GM23248 (cell line): ENCODE data around the gene KDELR1. TPM values are rescaled to one million over a fixed set of nuclear protein-coding genes. Genes with fewer than 3 reads are reported as not detected.

Experiments used
- DNase-seq: peaks from one replicate; pipeline ENCODE4 v3.0.0-alpha.2; 2015
- H2AFZ ChIP-seq: fragments of 200-600 bp; sonication (generic); 2 replicates; pipeline ENCODE4 v1.6.1; 2016; ENCODE audit warnings: antibody characterized with exemption
- H3F3A ChIP-seq: fragments of 200-600 bp; sonication (generic); 2 replicates; pipeline ENCODE4 v1.6.1; 2016; ENCODE audit warnings: mild to moderate bottlenecking, antibody characterized with exemption, mixed run types; ENCODE audit not compliant: insufficient read depth
- H3K27ac ChIP-seq: fragments of 200-600 bp; sonication (generic); 2 replicates; pipeline ENCODE4 v1.5.1; 2016; ENCODE audit warnings: mild to moderate bottlenecking
- H3K27me3 ChIP-seq: fragments of 200-600 bp; sonication (generic); replicated peaks from 2 replicates; pipeline ENCODE4 v1.6.1; 2016; ENCODE audit warnings: mild to moderate bottlenecking; ENCODE audit not compliant: insufficient read depth
- H3K36me3 ChIP-seq: fragments of 200-600 bp; sonication (generic); 2 replicates; pipeline ENCODE4 v1.6.1; 2016; ENCODE audit warnings: low read depth, mild to moderate bottlenecking
- H3K4me1 ChIP-seq: fragments of 200-600 bp; sonication (generic); 2 replicates; pipeline ENCODE4 v1.6.1; 2016; ENCODE audit warnings: mild to moderate bottlenecking; ENCODE audit not compliant: insufficient read depth
- H3K4me2 ChIP-seq: fragments of 200-600 bp; sonication (generic); one replicate; pipeline ENCODE4 v1.6.1; 2016; ENCODE audit warnings: mild to moderate bottlenecking; ENCODE audit not compliant: unreplicated experiment
- H3K4me3 ChIP-seq: fragments of 200-600 bp; sonication (generic); 2 replicates; pipeline ENCODE4 v1.5.1; 2016; ENCODE audit warnings: mild to moderate bottlenecking
- H3K79me2 ChIP-seq: fragments of 200-600 bp; sonication (generic); 2 replicates; pipeline ENCODE4 v1.6.1; 2016; ENCODE audit warnings: mild to moderate bottlenecking; ENCODE audit not compliant: insufficient read depth
- H3K9ac ChIP-seq: fragments of 200-600 bp; sonication (generic); 2 replicates; pipeline ENCODE4 v1.6.1; 2016; ENCODE audit warnings: mild to moderate bottlenecking
- H3K9me2 ChIP-seq: fragments of 200-600 bp; sonication (generic); 2 replicates; pipeline ENCODE4 v1.6.1; 2016; ENCODE audit warnings: mixed run types, mild to moderate bottlenecking, moderate library complexity; ENCODE audit not compliant: insufficient read depth
- H3K9me3 ChIP-seq: fragments of 200-600 bp; sonication (generic); one replicate; pipeline ENCODE4 v1.6.1; 2017; ENCODE audit warnings: low read depth
- H4K20me1 ChIP-seq: fragments of 200-600 bp; sonication (generic); 2 replicates; pipeline ENCODE4 v1.6.0; 2016; ENCODE audit not compliant: insufficient read depth
- EZH2 ChIP-seq: fragments of 200-600 bp; sonication (generic); IDR thresholded peaks from 2 replicates; pipeline ENCODE4 v1.6.1; 2018; ENCODE audit warnings: antibody characterized with exemption, mild to moderate bottlenecking; ENCODE audit not compliant: insufficient read depth, poor library complexity, severe bottlenecking
- EZH2phosphoT487 ChIP-seq: fragments of 200-600 bp; sonication (generic); IDR thresholded peaks from 2 replicates; pipeline ENCODE4 v1.6.1; 2018; ENCODE audit warnings: antibody characterized with exemption, moderate library complexity, mild to moderate bottlenecking, low read depth; ENCODE audit not compliant: insufficient read depth
- WGBS, 2 experiments: methylation state at CpG; one replicate each; pipeline ENCODE4 v1.1.6; 2015 to 2017; ENCODE audit warnings: low lambda C conversion rate in 2 of 2, low coverage in 1 of 2; ENCODE audit errors: missing lambda C conversion rate in 2 of 2; 5-methylcytosine and 5-hydroxymethylcytosine counted together
- in situ Hi-C: fragments of 300-500 bp; cut with MboI; formaldehyde crosslinking; loops from 2 replicates; pipeline ENCODE4 v1.15.0; 2020
- polyA plus RNA-seq: library from polyadenylated mRNA; unstranded; fragments of >200 nt; fragmentation: Nextera tagmentation; extraction: Ambion mirVana; gene quantifications from 2 replicates; pipeline ENCODE4 v1.2.1, GENCODE V29; 2016
- total RNA-seq: library from RNA; depleted of rRNA; stranded (reverse); fragments of >200 nt; shearing (Covaris generic); gene quantifications from 2 replicates; pipeline ENCODE4 v1.2.3, GENCODE V29; 2014

Gene KDELR1
- total and polyA plus RNA-seq, 2 experiments from 2014 or later = 170 to 231 TPM

DNA sequence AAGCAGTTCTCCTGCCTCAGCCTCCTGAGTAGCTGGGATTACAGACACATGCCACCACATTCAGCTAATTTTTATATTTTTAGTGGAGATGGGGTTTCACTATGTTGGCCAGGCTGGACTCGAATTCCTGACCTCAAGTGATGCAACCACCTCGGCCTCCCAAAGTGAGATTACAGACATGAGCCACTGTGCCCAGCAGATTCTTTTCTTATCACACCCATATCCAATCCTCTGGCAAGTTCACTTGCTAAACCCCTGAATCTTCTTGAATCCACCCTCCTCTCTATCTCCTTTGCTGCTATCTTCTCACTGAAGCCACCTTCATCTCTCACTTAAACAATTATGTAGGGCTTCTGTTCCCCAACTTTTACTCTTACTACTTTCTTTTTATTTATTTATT, 45.2 kb downstream of the KDELR1 start:
- H4K20me1 ChIP-seq = no peaks in the 10 kb centered on the region
- no peaks in the 10 kb centered on the region for H3F3A ChIP-seq
- no peaks in the 10 kb centered on the region for H3K27me3 ChIP-seq
- TF ChIP-seq EZH2phosphoT487 (no peak), EZH2 (no peak)
- H3K27ac ChIP-seq = no peak overlapping the region
- no peaks in the 10 kb centered on the region for H3K4me1 ChIP-seq
- no peak overlapping the region for H3K4me2 ChIP-seq
- no peaks in the 10 kb centered on the region for H3K9me3 ChIP-seq
- H3K9ac ChIP-seq = no peak overlapping the region
- WGBS, 2 experiments = 90 to 98% methylated on average over 2 of the region's 2 CpGs
- H3K4me3 ChIP-seq = no peak overlapping the region
- H3K79me2 ChIP-seq = no peaks in the 10 kb centered on the region
- H3K36me3 ChIP-seq = no peaks in the 10 kb centered on the region
- in situ Hi-C loops = no loop called here
- H3K9me2 ChIP-seq = no peaks in the 10 kb centered on the region
- no peak overlapping the region for H2AFZ ChIP-seq
- no peak for DNase-seq

DNA sequence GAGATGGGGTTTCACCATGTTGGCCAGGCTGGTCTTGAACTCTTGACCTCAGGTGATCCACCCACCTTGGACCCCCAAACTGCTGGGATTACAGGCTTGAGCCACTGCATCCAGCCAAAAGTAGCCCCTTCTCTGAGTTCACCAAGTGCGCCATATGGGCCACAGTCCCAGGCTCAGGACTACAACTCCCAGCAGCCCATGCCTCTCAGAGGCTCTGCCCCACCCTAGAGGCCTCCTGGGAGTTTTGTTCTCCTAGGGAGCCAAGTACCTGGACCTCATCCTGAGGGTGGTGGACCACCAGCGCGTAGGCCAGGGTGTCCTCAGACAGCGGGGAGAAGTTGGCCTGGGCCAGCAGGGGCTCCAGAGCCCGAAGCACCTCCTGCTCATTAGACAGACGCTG, 46.5 kb downstream of the KDELR1 start:
- no peaks in the 10 kb centered on the region for H3K4me1 ChIP-seq
- H3K9me2 ChIP-seq = no peaks in the 10 kb centered on the region
- DNase-seq = no peak
- no peak overlapping the region for H3K9ac ChIP-seq
- WGBS, 2 experiments = 93 to 99% methylated on average over 6 of the region's 6 CpGs
- TF ChIP-seq EZH2 = no peak
- no peak overlapping the region for H3K4me3 ChIP-seq
- no peaks in the 10 kb centered on the region for H3K9me3 ChIP-seq
- H3F3A ChIP-seq = no peaks in the 10 kb centered on the region
- H3K4me2 ChIP-seq = no peak overlapping the region
- H3K27me3 ChIP-seq = no peaks in the 10 kb centered on the region
- H3K27ac ChIP-seq = no peak overlapping the region
- H2AFZ ChIP-seq = no peak overlapping the region
- H3K79me2 ChIP-seq = no peaks in the 10 kb centered on the region
- no peaks in the 10 kb centered on the region for H4K20me1 ChIP-seq
- in situ Hi-C loops = no loop called here
- no peaks in the 10 kb centered on the region for H3K36me3 ChIP-seq

DNA sequence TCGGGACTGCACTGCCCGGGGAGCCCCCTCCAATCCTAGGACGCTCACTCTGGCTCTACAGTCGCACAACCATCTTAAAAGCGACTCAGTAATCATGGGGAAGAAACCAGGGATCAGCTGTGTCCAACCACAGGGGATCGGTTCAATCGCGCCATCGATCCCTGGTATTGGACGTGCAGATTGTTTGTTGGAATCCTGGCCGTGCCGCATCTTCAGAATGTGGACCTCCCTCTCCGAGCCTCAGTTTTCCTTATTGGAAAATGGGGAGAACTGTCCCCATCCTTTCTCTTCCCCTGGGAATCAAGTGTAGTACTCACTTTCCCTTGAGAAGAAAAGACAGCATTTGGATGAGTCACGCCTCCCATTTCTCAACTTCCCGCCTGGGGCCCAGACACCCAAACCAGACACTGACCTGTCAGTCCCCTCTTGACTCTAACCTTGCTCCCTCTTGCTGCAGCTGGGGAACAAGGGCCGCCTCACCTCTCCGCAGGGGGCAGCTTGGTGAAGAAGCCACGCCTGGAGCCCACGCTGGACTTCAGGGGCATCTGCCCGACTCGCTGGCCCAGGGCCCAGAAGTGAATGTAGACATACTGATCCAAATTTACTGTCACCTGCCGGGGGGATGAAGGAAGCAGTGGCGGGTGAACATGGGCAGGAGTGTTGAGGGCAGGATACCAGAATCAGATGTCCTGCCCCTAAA, 48.4 kb downstream of the KDELR1 start:
- H3K4me1 ChIP-seq = no peaks in the 10 kb centered on the region
- no peaks in the 10 kb centered on the region for H3K9me2 ChIP-seq
- no peak for TF ChIP-seq EZH2
- no peak overlapping the region for H3K4me3 ChIP-seq
- H3F3A ChIP-seq = no peaks in the 10 kb centered on the region
- in situ Hi-C loops = no loop called here
- H3K4me2 ChIP-seq = no peak overlapping the region
- WGBS, 2 experiments = 87 to 90% methylated on average over 23 of the region's 23 CpGs
- H3K9me3 ChIP-seq = no peaks in the 10 kb centered on the region
- H2AFZ ChIP-seq = no peak overlapping the region
- H3K9ac ChIP-seq = no peak overlapping the region
- no peaks in the 10 kb centered on the region for H4K20me1 ChIP-seq
- peak; percentile 74 for DNase-seq
- no peaks in the 10 kb centered on the region for H3K27me3 ChIP-seq
- no peaks in the 10 kb centered on the region for H3K36me3 ChIP-seq
- no peak overlapping the region for H3K27ac ChIP-seq
- H3K79me2 ChIP-seq = no peaks in the 10 kb centered on the region

DNA sequence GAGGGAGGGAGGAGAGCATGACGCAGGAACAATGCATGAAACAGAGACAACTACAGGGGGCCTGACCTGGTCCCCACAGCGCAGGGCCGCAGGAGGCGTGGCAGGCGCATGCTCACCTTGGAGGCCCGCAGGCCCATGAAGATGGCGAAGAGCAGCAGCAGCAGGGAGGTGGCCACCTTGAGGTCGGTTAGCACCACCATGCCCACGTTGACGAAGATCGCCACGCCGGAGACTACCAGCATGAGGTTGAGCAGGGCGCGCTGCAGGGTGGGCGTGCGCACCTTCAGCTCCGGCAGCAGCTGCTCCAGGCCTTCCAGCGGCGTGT, 49.0 kb downstream of the KDELR1 start:
- H3K4me1 ChIP-seq = no peaks in the 10 kb centered on the region
- H3K27me3 ChIP-seq = no peaks in the 10 kb centered on the region
- H3K9ac ChIP-seq = no peak overlapping the region
- no peak overlapping the region for H3K27ac ChIP-seq
- TF ChIP-seq EZH2phosphoT487 = no peak
- TF ChIP-seq EZH2 = no peak
- DNase-seq = no peak
- no peaks in the 10 kb centered on the region for H4K20me1 ChIP-seq
- in situ Hi-C loops = no loop called here
- no peak overlapping the region for H3K4me3 ChIP-seq
- no peak overlapping the region for H3K4me2 ChIP-seq
- H3F3A ChIP-seq = no peaks in the 10 kb centered on the region
- no peaks in the 10 kb centered on the region for H3K79me2 ChIP-seq
- 97% methylated on average over 19 to 20 of the region's 20 CpGs for WGBS, 2 experiments
- H3K9me3 ChIP-seq = no peaks in the 10 kb centered on the region
- H3K9me2 ChIP-seq = no peaks in the 10 kb centered on the region
- H3K36me3 ChIP-seq = no peaks in the 10 kb centered on the region
- no peak overlapping the region for H2AFZ ChIP-seq
